HG02970 (cell line): ENCODE measurements around the gene IFNL1.
"Not testable (repeated sequence)": the region's sequence is repeated elsewhere in the genome, so short reads cannot be mapped to it uniquely, and the experiment has no call there.

Experiments
- ATAC-seq: cut with Tn5 transposase; IDR thresholded peaks from one replicate; pipeline ENCODE4 v1.9.1; 2021; ENCODE audit warnings: mild to moderate bottlenecking, moderate library complexity, moderate number of reproducible peaks; ENCODE audit not compliant: unreplicated experiment, low FRiP score

IFNL1 gene

GRCh38 chr19:39296055-39296645, at the start of gene IFNL1:
Gene IFNL1 (plus strand): TSS chr19:39296407. CDS start chr19:39296422, 15 bp downstream.
- no peak for ATAC-seq

DNA sequence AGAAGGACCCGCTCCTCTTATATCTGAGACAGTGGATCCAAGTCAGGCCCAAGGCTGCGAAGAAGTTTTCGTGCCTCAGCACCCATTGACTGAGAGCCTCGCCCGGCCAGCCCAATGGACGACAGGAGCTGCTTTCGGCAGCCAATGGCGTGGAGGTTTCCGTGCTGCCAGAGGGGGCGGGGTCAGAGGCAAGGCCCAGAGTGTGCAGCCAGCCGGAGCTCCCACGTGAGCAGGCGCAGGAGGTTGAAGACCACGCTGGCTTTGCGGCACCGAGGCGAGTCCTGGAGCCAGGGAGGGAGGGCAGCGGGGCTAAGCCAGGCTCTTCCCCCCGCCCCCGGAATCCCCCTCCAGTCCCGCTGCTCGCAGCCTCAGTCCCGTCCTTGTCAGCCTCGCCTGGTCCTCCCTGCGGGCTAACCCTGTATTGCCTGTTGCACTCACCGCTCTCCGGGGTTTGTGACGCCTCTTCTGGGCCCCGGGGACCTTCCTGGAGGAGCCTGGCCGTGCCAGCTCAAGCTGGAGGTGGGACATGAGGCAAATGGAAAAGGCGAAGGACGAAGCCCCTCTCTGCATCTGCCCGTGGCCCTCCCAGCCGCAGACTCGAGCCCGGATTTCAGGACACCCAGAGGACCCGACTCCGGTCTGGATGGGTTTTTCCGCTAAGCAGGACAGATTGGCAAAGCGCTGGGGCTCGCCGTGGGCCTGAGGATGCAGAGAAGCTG, 49.1 kb upstream of the IFNL1 start:
- ATAC-seq, result no peak

- ATAC-seq, result no peak
These were observed 48.2 kb upstream of the IFNL1 start for GRCh38 chr19:39247701-39248664.

DNA sequence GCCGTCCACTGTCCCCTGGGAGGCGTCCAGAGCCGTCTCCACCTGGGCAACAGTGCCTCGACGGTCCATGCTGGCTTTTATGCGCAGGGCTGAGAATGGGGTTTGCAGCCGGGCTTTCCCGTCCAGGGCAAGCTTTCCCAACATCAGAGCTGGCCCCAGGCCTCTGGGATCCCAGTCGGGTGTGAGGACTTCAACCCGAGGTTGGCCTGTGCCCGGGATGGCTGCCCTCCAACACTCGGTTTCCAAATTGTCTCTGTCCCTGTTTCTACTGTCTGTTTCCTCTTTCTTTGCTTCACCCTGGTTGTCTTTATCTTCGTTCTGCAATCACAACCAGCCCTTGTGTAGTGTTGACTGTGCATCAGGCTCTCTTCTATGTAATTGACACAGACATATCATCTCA, 47.4 kb upstream of the IFNL1 start, which contains the start of gene IFNL4:
IFNL4 (minus strand) TSS at position 51 of the 400 bp plus-strand sequence.
- ATAC-seq, result no peak

DNA sequence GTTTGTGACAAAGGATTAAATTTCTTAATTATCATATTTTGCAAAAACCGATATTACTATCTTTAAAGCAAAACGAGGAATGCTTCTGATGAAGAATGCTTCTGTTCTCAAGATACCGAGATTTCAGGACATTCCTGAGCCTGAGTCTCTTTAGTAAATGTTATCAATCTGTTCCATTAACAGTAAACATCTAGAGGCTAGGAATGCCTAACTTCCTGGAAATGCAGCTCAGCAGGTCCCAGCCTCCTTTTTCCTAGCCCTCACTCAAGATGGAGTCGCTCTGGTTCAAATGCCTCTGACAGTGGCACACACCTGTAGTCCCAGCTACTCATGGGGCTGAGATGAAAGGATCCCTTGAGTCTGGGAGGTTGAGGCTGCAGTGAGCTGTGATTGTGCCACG, 45.1 kb upstream of the IFNL1 start:
- no peak for ATAC-seq

DNA sequence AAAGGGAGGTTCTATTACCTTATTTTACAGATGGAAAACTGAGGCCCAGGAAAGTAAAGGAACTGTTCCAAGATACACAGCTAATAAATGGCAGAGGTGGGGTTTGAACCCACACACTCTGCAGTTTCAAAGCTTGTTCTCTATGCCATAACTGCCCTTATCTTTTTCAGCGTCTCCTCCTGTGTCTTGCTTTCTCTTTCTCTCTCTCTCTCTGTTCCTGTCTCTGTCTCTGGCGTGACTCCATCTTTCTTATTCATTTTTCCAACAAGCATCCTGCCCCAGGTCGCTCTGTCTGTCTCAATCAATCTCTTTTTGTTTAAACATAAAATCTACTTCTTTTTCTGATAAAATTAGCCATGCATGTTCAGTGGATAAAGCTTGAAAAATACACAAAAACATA, 44.4 kb upstream of the IFNL1 start:
- no peak for ATAC-seq

- ATAC-seq, result no peak
These were observed 43.7 kb upstream of the IFNL1 start for GRCh38 chr19:39252458-39252857.

DNA sequence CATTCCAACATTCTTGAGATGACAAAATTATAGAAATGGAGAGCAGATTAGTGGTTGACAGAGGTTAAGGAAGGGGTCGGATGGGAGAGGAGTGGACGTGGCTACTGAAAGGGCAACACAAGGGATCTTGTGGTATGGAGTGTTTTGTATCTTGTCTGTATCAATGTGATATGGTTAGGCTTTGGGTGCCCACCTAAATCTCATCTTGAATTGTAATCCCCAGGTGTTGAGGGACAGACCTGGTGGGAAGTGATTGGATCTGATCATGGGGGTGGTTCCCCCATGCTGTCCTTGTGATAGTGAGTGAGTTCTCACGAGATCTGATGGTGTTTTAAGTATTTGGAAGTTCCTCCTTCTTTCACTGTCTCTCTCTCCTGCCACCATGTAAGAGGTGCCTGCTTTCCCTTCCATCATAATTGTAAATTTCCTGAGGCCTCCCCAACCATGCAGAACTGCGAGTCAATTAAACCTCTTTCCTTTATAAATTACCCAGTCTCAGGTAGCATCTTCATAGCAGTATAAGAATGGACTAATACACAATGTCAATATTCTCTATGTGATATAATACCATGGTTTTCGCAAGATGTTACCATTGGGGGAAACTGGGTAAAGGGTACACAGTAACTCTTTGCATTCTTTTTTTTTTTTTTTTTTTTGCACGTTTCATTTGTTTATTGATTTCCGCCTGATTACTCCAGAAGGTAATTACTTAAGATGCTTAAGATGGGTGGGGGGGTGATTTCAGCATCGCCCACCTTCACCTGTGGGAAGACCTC, 42.6 kb upstream of the IFNL1 start:
- no peak for ATAC-seq

DNA sequence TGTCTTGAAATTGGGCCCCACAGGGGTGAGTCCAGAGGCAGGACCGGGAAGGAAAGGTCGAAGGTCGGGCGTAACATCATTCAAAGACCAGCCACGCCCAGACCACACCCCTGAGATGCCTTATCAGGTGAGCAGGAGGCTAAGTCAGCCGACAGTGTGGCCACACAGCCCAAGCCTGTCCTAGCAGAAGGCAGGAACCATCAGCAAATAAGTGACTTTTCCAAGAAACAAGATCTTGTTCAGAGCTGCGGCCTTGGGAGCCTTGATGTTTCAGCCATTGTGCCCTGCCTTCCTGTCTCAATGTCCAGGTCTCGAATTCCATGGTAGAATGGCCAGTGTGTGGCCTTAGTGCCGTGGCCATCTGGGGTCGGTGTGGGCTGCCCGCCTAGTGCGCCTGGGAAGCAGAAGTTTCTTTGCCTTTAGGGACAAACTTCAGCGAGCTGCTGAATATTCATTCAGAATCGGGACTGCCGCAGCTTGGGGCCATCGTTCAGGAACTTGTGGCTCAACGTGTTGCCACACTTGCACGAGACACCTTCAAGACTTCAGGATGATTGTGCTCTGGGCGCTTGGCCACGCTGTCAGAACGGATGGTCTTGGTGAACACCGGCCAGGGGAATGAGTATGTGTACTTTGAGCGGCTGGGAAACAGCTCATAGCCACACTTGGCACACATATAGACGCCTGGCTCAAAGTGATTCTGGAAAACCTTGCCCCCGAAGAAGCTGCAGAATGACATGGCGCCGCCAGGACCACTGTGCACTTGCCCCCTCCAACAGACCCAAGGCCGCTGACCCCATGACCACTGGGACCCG, 41.5 kb upstream of the IFNL1 start:
- ATAC-seq, result no peak

- no peak for ATAC-seq
These were observed 39.0 kb upstream of the IFNL1 start for GRCh38 chr19:39257227-39257626.

DNA sequence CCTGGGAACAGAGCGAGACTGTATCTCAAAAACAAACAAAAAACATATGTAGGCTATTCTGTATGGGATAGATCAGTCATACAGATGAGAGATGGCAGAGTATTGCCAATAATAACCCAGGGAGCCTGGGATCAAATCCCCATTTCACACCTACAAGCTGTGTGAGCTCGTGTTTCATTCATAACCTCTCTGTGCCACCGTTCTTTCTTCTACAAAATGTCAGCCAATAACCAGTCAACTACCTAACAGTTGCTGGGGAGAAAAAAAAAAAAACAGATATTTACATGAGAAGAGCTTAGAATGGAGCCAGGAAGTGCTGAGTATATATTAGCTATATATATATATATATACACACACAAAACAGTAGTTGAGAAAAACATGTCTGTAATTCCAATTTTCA, 34.5 kb upstream of the IFNL1 start:
- ATAC-seq, result no peak

GRCh38 chr19:39262496-39262895, 33.7 kb upstream of the IFNL1 start:
- no peak for ATAC-seq

DNA sequence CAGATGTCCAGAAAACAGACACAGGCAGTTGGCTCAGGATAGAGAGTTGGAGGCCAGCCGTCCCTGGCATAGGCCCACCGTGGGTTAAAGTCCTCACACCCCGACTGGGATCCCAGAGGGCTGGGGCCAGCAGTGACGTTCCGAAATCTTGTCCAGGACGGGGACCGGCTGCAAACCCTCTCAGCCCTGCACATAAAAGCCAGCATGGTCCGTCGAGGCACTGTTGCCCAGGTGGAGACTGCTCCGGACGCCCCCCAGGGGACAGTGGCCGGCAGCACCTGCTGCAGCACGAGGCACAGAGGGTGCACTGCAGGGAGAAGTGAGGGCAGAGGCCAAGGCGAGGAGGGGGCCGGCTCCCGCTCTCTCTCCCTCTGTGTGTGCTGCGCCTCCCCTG, 32.3 kb upstream of the IFNL1 start:
- ATAC-seq, result no peak

DNA sequence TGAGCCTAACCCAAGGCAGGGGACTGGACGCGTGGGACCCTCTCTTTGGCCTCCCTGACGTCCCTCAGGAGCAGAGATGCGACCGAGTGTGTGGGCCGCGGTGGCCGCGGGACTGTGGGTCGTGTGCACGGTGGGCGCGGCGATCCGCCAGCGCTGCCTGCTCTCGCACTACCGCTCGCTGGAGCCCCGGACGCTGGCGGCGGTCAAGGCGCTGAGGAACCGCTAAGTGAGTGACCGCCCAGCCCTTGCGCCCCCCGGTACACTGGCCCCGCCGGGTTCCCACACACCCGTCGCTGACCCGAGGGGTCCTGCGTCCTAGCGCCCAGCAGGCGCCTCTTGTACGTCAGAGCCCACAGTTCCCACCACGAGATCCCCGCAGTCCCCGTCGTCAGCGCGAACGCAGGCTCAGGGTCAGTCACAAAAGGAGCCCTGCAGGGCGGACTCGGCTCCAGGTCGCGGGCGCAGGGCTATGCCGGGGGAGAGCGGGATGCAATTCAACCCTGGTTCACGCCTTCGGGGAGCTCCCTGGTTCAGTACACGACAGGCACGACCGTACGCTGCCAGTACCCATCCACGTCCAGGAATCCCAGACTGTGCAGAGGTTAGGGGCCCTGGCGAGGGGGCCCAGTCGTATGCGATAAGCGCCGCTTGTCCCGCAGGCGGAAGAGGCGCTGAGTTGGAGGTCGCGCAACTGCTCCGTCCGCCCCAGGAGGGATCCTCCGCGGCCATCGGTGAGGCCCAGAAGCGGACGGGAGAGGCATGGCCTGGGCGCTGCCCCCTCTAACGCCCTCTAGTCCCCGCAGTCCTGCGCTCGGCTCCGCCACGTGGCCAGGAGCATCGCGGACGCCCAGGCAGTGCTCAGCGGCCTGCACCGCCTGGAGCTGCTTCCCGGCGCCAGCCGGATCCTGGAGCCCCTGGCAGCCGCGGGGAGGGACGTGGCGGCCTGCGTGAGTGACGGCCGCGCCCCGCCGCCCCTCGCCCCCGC, 31.6 kb upstream of the IFNL1 start:
- ATAC-seq, result no peak

GRCh38 chr19:39265321-39265916, 30.8 kb upstream of the IFNL1 start:
- no peak for ATAC-seq

- not testable (repeated sequence) for ATAC-seq
These were observed 28.1 kb upstream of the IFNL1 start, which contains the start of gene IFNL2 for GRCh38 chr19:39268085-39268484. Gene IFNL2 (plus strand): TSS chr19:39268396. CDS start chr19:39268569, 173 bp downstream.

- not testable (repeated sequence) for ATAC-seq
These were observed 27.5 kb upstream of the IFNL1 start for GRCh38 chr19:39268531-39269223.
